ENCODE results near the gene AP2A1.

AP2A1 gene

GRCh38 chr19:49767381-49767780 is 580 bp downstream of the AP2A1 start:
- no peak for ATAC-seq

GRCh38 chr19:49767967-49768581 is 1.3 kb downstream of the AP2A1 start:
- ATAC-seq, result no peak
- TF ChIP-seq POU6F1 (CRISPR knock-in tag; IDR thresholded peaks at IDR 0.05; ENCODE audit: borderline replicate concordance, low read depth) (no peak), PPARA (CRISPR knock-in tag; IDR thresholded peaks at IDR 0.05; ENCODE audit: borderline replicate concordance) (no peak), TCF4 (CRISPR knock-in tag; IDR thresholded peaks at IDR 0.05; ENCODE audit: borderline replicate concordance) (no peak), CSRNP3 (CRISPR knock-in tag; IDR thresholded peaks at IDR 0.05) (no peak), ESRRG (CRISPR knock-in tag; IDR thresholded peaks at IDR 0.05) (no peak), ZNF8 (CRISPR knock-in tag; IDR thresholded peaks at IDR 0.05) (no peak), TSHZ2 (CRISPR knock-in tag; IDR thresholded peaks at IDR 0.05) (no peak), BACH2 (CRISPR knock-in tag; IDR thresholded peaks at IDR 0.05; ENCODE audit: borderline replicate concordance) (no peak), ZNF70 (CRISPR knock-in tag; IDR thresholded peaks at IDR 0.05) (no peak), OSR1 (CRISPR knock-in tag; IDR thresholded peaks at IDR 0.05) (no peak), TOX (CRISPR knock-in tag; IDR thresholded peaks at IDR 0.05; ENCODE audit: borderline replicate concordance) (no peak)

More at GRCh38 chr19:49767381-49767780, 580 bp downstream of the AP2A1 start:
- TF ChIP-seq TOX (CRISPR knock-in tag; IDR thresholded peaks at IDR 0.05; ENCODE audit: borderline replicate concordance) (no peak), TCF4 (CRISPR knock-in tag; IDR thresholded peaks at IDR 0.05; ENCODE audit: borderline replicate concordance) (no peak), ISL1 (CRISPR knock-in tag; IDR thresholded peaks at IDR 0.05) (no peak), GLIS3 (CRISPR knock-in tag; IDR thresholded peaks at IDR 0.05) (no peak), PPARA (CRISPR knock-in tag; IDR thresholded peaks at IDR 0.05; ENCODE audit: borderline replicate concordance) (no peak), OSR1 (CRISPR knock-in tag; IDR thresholded peaks at IDR 0.05) (no peak), ZNF565 (CRISPR knock-in tag; conservative IDR thresholded peaks at IDR 0.05; ENCODE audit: low read depth) (no peak), SNAI2 (CRISPR knock-in tag; IDR thresholded peaks at IDR 0.05) (no peak), CSDC2 (CRISPR knock-in tag; IDR thresholded peaks at IDR 0.05) (no peak), CSRNP3 (CRISPR knock-in tag; IDR thresholded peaks at IDR 0.05) (no peak), ZC3H10 (CRISPR knock-in tag; IDR thresholded peaks at IDR 0.05) (no peak), CREB5 (CRISPR knock-in tag; IDR thresholded peaks at IDR 0.05; ENCODE audit: low read depth) (no peak), ZFP3 (CRISPR knock-in tag; IDR thresholded peaks at IDR 0.05) (no peak)

- ATAC-seq, result no peak
- TF ChIP-seq ZC3H10 (CRISPR knock-in tag; IDR thresholded peaks at IDR 0.05), result no peak
- TF ChIP-seq TOX (CRISPR knock-in tag; IDR thresholded peaks at IDR 0.05; ENCODE audit: borderline replicate concordance), result no peak
Observed at GRCh38 chr19:49770529-49770928, 3.7 kb downstream of the AP2A1 start.

- TF ChIP-seq PATZ1 (CRISPR knock-in tag; IDR thresholded peaks at IDR 0.05; ENCODE audit: borderline replicate concordance) (no peak), ZNF8 (CRISPR knock-in tag; IDR thresholded peaks at IDR 0.05) (no peak), CSDC2 (CRISPR knock-in tag; IDR thresholded peaks at IDR 0.05) (no peak), BACH2 (CRISPR knock-in tag; IDR thresholded peaks at IDR 0.05; ENCODE audit: borderline replicate concordance) (no peak)
- no peak for ATAC-seq
Observed at GRCh38 chr19:49771674-49772139, 4.9 kb downstream of the AP2A1 start.

All from SK-N-SH treated with all-trans-retinoic acid at 6 μM for 48 hours (cell line).